H1 (cell line): Measurements from ENCODE around the gene EPN2. TPM values are rescaled to one million over a fixed set of nuclear protein-coding genes. Genes with fewer than 3 reads are reported as not detected.
A peak's percentile ranks its signal among the peaks of the same experiment; 100 is the strongest.

ENCODE experiments used
- microRNA counts: library from miRNA; unstranded; fragments of <30 nt; microRNA quantifications from one replicate; lab custom pipeline; 2015
- microRNA-seq, 2 experiments: library from miRNA; unstranded; fragments of <30 nt; microRNA quantifications; one replicate each; pipeline versions ENCODE4 to v1.2.0, GENCODE V29; 2016 to 2020; ENCODE audit warnings: borderline microRNAs expressed in 2 of 2, borderline number of aligned reads in 2 of 2, borderline replicate concordance in 1 of 2
- polyA plus RNA-seq, 7 experiments: library from polyadenylated mRNA; depleted of rRNA in 3 of 7; stranded (reverse) in 5 of 7; unstranded in 2 of 7; fragments of >200 nt in 5 of 7; fragments of 200-250 nt in 2 of 7; gene quantifications; 1 replicate in 5 of 7; 2 replicates in 1 of 7; 4 replicates in 1 of 7; pipeline versions ENCODE4 v1.2.1 to v1.2.3, GENCODE V29; 2011 to 2013; ENCODE audit warnings: missing spikeins in 2 of 7, mixed read lengths in 2 of 7
- small RNA-seq: library from polyadenylated mRNA; stranded (forward); fragments of <200 nt; extraction: miRNeasy Mini kit (QIAGEN cat#:217004); gene quantifications from one replicate; pipeline ENCODE3, GENCODE V24; 2013; ENCODE audit not compliant: insufficient read depth
- total RNA-seq: library from RNA; stranded (reverse); fragmentation: NEBNext Ultra II Directional; extraction: Animal tissue kit (Norgen Biotek cat#: 25700); gene quantifications from 2 replicates; pipeline ENCODE4 v1.2.1, GENCODE V29; 2021

EPN2 gene
- total and polyA plus RNA-seq, 2 of the 8 experiments (the other 6 are each of a cell fraction or from before 2014, with no cell fraction given), result 28.7 to 55.8 TPM

MicroRNAs within 50 kb of the gene (microRNA counts, 767-probe panel; counts per million panel counts)
- 879 counts per million, percentile 95 among the panel's probes with 10 or more counts for microRNA hsa-miR-1180 (lab: Ali Mortazavi, UCI)

Small RNAs within 50 kb of the gene (microRNA-seq; reads per million reads assigned to microRNA genes)
- 243 to 334 reads per million in 2 experiments for gene MIR1180

Small RNAs within 50 kb of the gene (small RNA-seq; reads per million reads assigned to genes)
- 221 reads per million, percentile 98 among the genes with 10 or more reads in this experiment for gene MIR1180

Other genes with a start within 250 kb of the EPN2 start
- gene FAM83G, start 232.6 kb upstream of the EPN2 start, total RNA-seq, result 28.7 and 29.0 TPM in 2 replicates
- 15.4 and 21.3 TPM in 2 replicates for gene FAM83G, start 232.6 kb upstream of the EPN2 start, polyA plus RNA-seq (2011; rRNA removed)
- gene GRAP, start 190.4 kb upstream of the EPN2 start, total RNA-seq, result 0.24 and 0.29 TPM in 2 replicates
- 0.18 and 0.24 TPM in 2 replicates for gene GRAP, start 190.4 kb upstream of the EPN2 start, polyA plus RNA-seq (2011; rRNA removed)
- not detected in 2 replicates for gene GRAPL, start 109.8 kb upstream of the EPN2 start, total RNA-seq
- gene GRAPL, start 109.8 kb upstream of the EPN2 start, polyA plus RNA-seq (2011; rRNA removed), result 0.15 and 0.24 TPM in 2 replicates
- gene B9D1, start 125.4 kb downstream of the EPN2 start, total RNA-seq, result 24.6 and 25.4 TPM in 2 replicates
- gene B9D1, start 125.4 kb downstream of the EPN2 start, polyA plus RNA-seq (2011; rRNA removed), result 65.7 and 74.8 TPM in 2 replicates
- 28.1 and 33.8 TPM in 2 replicates for gene MAPK7, start 141.1 kb downstream of the EPN2 start, total RNA-seq
- 15.2 and 31.3 TPM in 2 replicates for gene MAPK7, start 141.1 kb downstream of the EPN2 start, polyA plus RNA-seq (2011; rRNA removed)
- gene MFAP4, start 149.8 kb downstream of the EPN2 start, total RNA-seq, result 3.6 and 3.8 TPM in 2 replicates
- gene MFAP4, start 149.8 kb downstream of the EPN2 start, polyA plus RNA-seq (2011; rRNA removed), result 3.1 and 8.1 TPM in 2 replicates
- 2.2 and 2.3 TPM in 2 replicates for gene RNF112, start 173.9 kb downstream of the EPN2 start, total RNA-seq
- gene RNF112, start 173.9 kb downstream of the EPN2 start, polyA plus RNA-seq (2011; rRNA removed), result 1.1 and 1.7 TPM in 2 replicates